ENCODE data around the gene DCLRE1A. TPM values are rescaled to one million over a fixed set of nuclear protein-coding genes. Genes with fewer than 3 reads are reported as not detected.
A peak's percentile ranks its signal among the peaks of the same experiment; 100 is the strongest.

The DCLRE1A gene
- total RNA-seq, 2 donors from 2014 or later = 2.2 to 2.9 TPM

GRCh38 chr10:113875212-113875611, 21.3 kb upstream of the DCLRE1A start:
- H3K4me1 Mint-ChIP-seq = peaks cover 14% of the 10 kb centered on the region
- ATAC-seq (no peak), DNase-seq (no peak)
- H3K27me3 Mint-ChIP-seq = no peaks in the 10 kb centered on the region
- no peak overlapping the region for H3K27ac Mint-ChIP-seq
- H3K36me3 Mint-ChIP-seq (ENCODE audit: low read depth) = peaks cover 5% of the 10 kb centered on the region
- no peak overlapping the region for H3K4me3 Mint-ChIP-seq
- peaks cover 4% of the 10 kb centered on the region for H3K9me3 ChIP-seq (ENCODE audit: control insufficient read depth, low read length, poor library complexity, severe bottlenecking)

- no peaks in the 10 kb centered on the region for H3K27me3 Mint-ChIP-seq
- peaks cover 17% of the 10 kb centered on the region for H3K4me1 Mint-ChIP-seq
- DNase-seq (no peak), ATAC-seq (no peak)
- H3K27ac Mint-ChIP-seq = no peak overlapping the region
- H3K9me3 ChIP-seq (ENCODE audit: control insufficient read depth, low read length, poor library complexity, severe bottlenecking) = peaks cover 4% of the 10 kb centered on the region
- no peak overlapping the region for H3K4me3 Mint-ChIP-seq
- H3K36me3 Mint-ChIP-seq (ENCODE audit: low read depth) = peaks cover 8% of the 10 kb centered on the region
Measured at GRCh38 chr10:113872139-113873030, 18.5 kb upstream of the DCLRE1A start.

- H3K27ac Mint-ChIP-seq = no peak overlapping the region
- H3K27me3 Mint-ChIP-seq = no peaks in the 10 kb centered on the region
- H3K9me3 ChIP-seq (ENCODE audit: control insufficient read depth, low read length, poor library complexity, severe bottlenecking) = peaks cover 4% of the 10 kb centered on the region
- peaks cover 7% of the 10 kb centered on the region for H3K4me1 Mint-ChIP-seq
- H3K36me3 Mint-ChIP-seq (ENCODE audit: low read depth) = peaks cover 4% of the 10 kb centered on the region
- no peak for DNase-seq
- no peak overlapping the region for H3K4me3 Mint-ChIP-seq
- ATAC-seq = no peak
Measured at GRCh38 chr10:113869789-113870188, 15.9 kb upstream of the DCLRE1A start.

GRCh38 chr10:113867904-113868303, 14.0 kb upstream of the DCLRE1A start:
- H3K36me3 Mint-ChIP-seq (ENCODE audit: low read depth) = peaks cover 5% of the 10 kb centered on the region

GRCh38 chr10:113866551-113867394, 12.9 kb upstream of the DCLRE1A start:
- Mint-ChIP-seq H3K27ac (no peak overlapping the region), H3K36me3 (ENCODE audit: low read depth) (peaks cover 5% of the 10 kb centered on the region)
- no peak for DNase-seq

More at GRCh38 chr10:113867904-113868303, 14.0 kb upstream of the DCLRE1A start:
- no peak for ATAC-seq
- H3K27ac Mint-ChIP-seq = no peak overlapping the region
- H3K27me3 Mint-ChIP-seq = no peaks in the 10 kb centered on the region
- peaks cover 4% of the 10 kb centered on the region for H3K9me3 ChIP-seq (ENCODE audit: control insufficient read depth, low read length, poor library complexity, severe bottlenecking)
- DNase-seq = no peak
- H3K4me1 Mint-ChIP-seq = peaks cover 5% of the 10 kb centered on the region
- H3K4me3 Mint-ChIP-seq = no peak overlapping the region

GRCh38 chr10:113865901-113866300, 12.0 kb upstream of the DCLRE1A start:
- Mint-ChIP-seq H3K4me1 (peaks cover 5% of the 10 kb centered on the region), H3K4me3 (no peak overlapping the region), H3K27me3 (no peaks in the 10 kb centered on the region), H3K36me3 (ENCODE audit: low read depth) (peaks cover 5% of the 10 kb centered on the region), H3K27ac (no peak overlapping the region)
- DNase-seq (no peak), ATAC-seq (no peak)
- H3K9me3 ChIP-seq (ENCODE audit: control insufficient read depth, low read length, poor library complexity, severe bottlenecking) = no peaks in the 10 kb centered on the region

More at GRCh38 chr10:113866551-113867394, 12.9 kb upstream of the DCLRE1A start:
- Mint-ChIP-seq H3K27me3 (no peaks in the 10 kb centered on the region), H3K4me1 (peaks cover 5% of the 10 kb centered on the region), H3K4me3 (no peak overlapping the region)
- no peaks in the 10 kb centered on the region for H3K9me3 ChIP-seq (ENCODE audit: control insufficient read depth, low read length, poor library complexity, severe bottlenecking)
- no peak for ATAC-seq

GRCh38 chr10:113859261-113859660, 5.4 kb upstream of the DCLRE1A start:
- ATAC-seq = no peak
- H3K9me3 ChIP-seq (ENCODE audit: control insufficient read depth, low read length, poor library complexity, severe bottlenecking) = no peaks in the 10 kb centered on the region
- no peak for DNase-seq
- H3K27ac Mint-ChIP-seq = no peak overlapping the region
- H3K27me3 Mint-ChIP-seq = no peaks in the 10 kb centered on the region
- H3K4me3 Mint-ChIP-seq = no peak overlapping the region
- peaks cover 21% of the 10 kb centered on the region for H3K4me1 Mint-ChIP-seq
- peaks cover 10% of the 10 kb centered on the region for H3K36me3 Mint-ChIP-seq (ENCODE audit: low read depth)

GRCh38 chr10:113858541-113858940, 4.7 kb upstream of the DCLRE1A start:
- DNase-seq (no peak), ATAC-seq (no peak)
- no peaks in the 10 kb centered on the region for H3K9me3 ChIP-seq (ENCODE audit: control insufficient read depth, low read length, poor library complexity, severe bottlenecking)
- peaks cover 28% of the 10 kb centered on the region for H3K4me1 Mint-ChIP-seq
- no peak overlapping the region for H3K27ac Mint-ChIP-seq
- peaks cover 10% of the 10 kb centered on the region for H3K36me3 Mint-ChIP-seq (ENCODE audit: low read depth)
- no peaks in the 10 kb centered on the region for H3K27me3 Mint-ChIP-seq
- H3K4me3 Mint-ChIP-seq = no peak overlapping the region

- peaks cover 31% of the 10 kb centered on the region for H3K4me1 Mint-ChIP-seq
Measured at GRCh38 chr10:113857210-113857609, 3.3 kb upstream of the DCLRE1A start.

GRCh38 chr10:113856563-113856962, 2.7 kb upstream of the DCLRE1A start:
- Mint-ChIP-seq H3K27ac (peak overlapping the region; percentile 99), H3K4me3 (peak overlapping the region; percentile 97), H3K4me1 (peaks cover 31% of the 10 kb centered on the region), H3K36me3 (ENCODE audit: low read depth) (peaks cover 8% of the 10 kb centered on the region), H3K27me3 (no peaks in the 10 kb centered on the region)
- DNase-seq (no peak), ATAC-seq (no peak)
- H3K9me3 ChIP-seq (ENCODE audit: control insufficient read depth, low read length, poor library complexity, severe bottlenecking) = no peaks in the 10 kb centered on the region

More at GRCh38 chr10:113857210-113857609, 3.3 kb upstream of the DCLRE1A start:
- Mint-ChIP-seq H3K27ac (peak overlapping the region; percentile 99), H3K36me3 (ENCODE audit: low read depth) (peaks cover 8% of the 10 kb centered on the region), H3K4me3 (no peak overlapping the region), H3K27me3 (no peaks in the 10 kb centered on the region)
- H3K9me3 ChIP-seq (ENCODE audit: control insufficient read depth, low read length, poor library complexity, severe bottlenecking) = no peaks in the 10 kb centered on the region
- ATAC-seq (no peak), DNase-seq (no peak)

- peaks cover 5% of the 10 kb centered on the region for H3K36me3 Mint-ChIP-seq (ENCODE audit: low read depth)
- DNase-seq = peak; percentile 18 to 32 (median 27)
- H3K27ac Mint-ChIP-seq = peak overlapping the region; percentile 99
- peaks cover 33% of the 10 kb centered on the region for H3K4me1 Mint-ChIP-seq
- no peaks in the 10 kb centered on the region for H3K9me3 ChIP-seq (ENCODE audit: control insufficient read depth, low read length, poor library complexity, severe bottlenecking)
- ATAC-seq = peak; percentile 66
- no peaks in the 10 kb centered on the region for H3K27me3 Mint-ChIP-seq
- peak overlapping the region; percentile 97 for H3K4me3 Mint-ChIP-seq
Measured at GRCh38 chr10:113854761-113855588, 1.1 kb upstream of the DCLRE1A start.

GRCh38 chr10:113853578-113854012, 287 bp downstream of the DCLRE1A start:
- no peaks in the 10 kb centered on the region for H3K27me3 Mint-ChIP-seq
- peak overlapping the region; percentile 97 for H3K4me3 Mint-ChIP-seq
- H3K9me3 ChIP-seq (ENCODE audit: control insufficient read depth, low read length, poor library complexity, severe bottlenecking) = no peaks in the 10 kb centered on the region
- peak overlapping the region; percentile 99 for H3K27ac Mint-ChIP-seq
- DNase-seq (no peak), ATAC-seq (no peak)
- no peaks in the 10 kb centered on the region for H3K36me3 Mint-ChIP-seq (ENCODE audit: low read depth)
- peaks cover 37% of the 10 kb centered on the region for H3K4me1 Mint-ChIP-seq
